GM18873 (cell line): Measurements from ENCODE around the gene HOXA13.

Experiments used
- ATAC-seq: cut with Tn5 transposase; IDR thresholded peaks from one replicate; pipeline ENCODE4 v1.9.1; 2021; ENCODE audit warnings: mild to moderate bottlenecking, moderate library complexity, moderate number of reproducible peaks; ENCODE audit not compliant: unreplicated experiment, low FRiP score

Gene HOXA13

GRCh38 chr7:27209933-27210440 lies 10.1 kb upstream of the HOXA13 start:
- ATAC-seq = no peak

- no peak for ATAC-seq
Measured at GRCh38 chr7:27208998-27209397, 9.1 kb upstream of the HOXA13 start.

GRCh38 chr7:27207348-27207985 lies 7.6 kb upstream of the HOXA13 start:
- ATAC-seq = no peak

- ATAC-seq = no peak
Measured at GRCh38 chr7:27205325-27206280, 5.7 kb upstream of the HOXA13 start.

GRCh38 chr7:27204851-27205322 lies 5.0 kb upstream of the HOXA13 start:
- ATAC-seq = no peak

GRCh38 chr7:27203964-27204594 lies 4.2 kb upstream of the HOXA13 start:
- ATAC-seq = no peak

GRCh38 chr7:27203365-27203953 lies 3.6 kb upstream of the HOXA13 start:
- no peak for ATAC-seq

GRCh38 chr7:27202862-27203134 lies 2.9 kb upstream of the HOXA13 start:
- ATAC-seq = no peak

- ATAC-seq = no peak
Measured at GRCh38 chr7:27202018-27202861, 2.3 kb upstream of the HOXA13 start.

- ATAC-seq = no peak
Measured at GRCh38 chr7:27201580-27202017, 1.7 kb upstream of the HOXA13 start.

GRCh38 chr7:27200761-27201579 lies 1.1 kb upstream of the HOXA13 start:
- ATAC-seq = no peak

GRCh38 chr7:27198871-27199801 lies 755 bp downstream of the HOXA13 start:
- no peak for ATAC-seq

GRCh38 chr7:27198138-27198841 lies 1.6 kb downstream of the HOXA13 start:
- no peak for ATAC-seq

- no peak for ATAC-seq
Measured at GRCh38 chr7:27197137-27198042, 2.5 kb downstream of the HOXA13 start.

- ATAC-seq = no peak
Measured at GRCh38 chr7:27196287-27196767, 3.6 kb downstream of the HOXA13 start.

- ATAC-seq = no peak
Measured at GRCh38 chr7:27194686-27195379, 5.1 kb downstream of the HOXA13 start.
